IMR-90 (cell line): ENCODE results near the gene PZP. TPM values are rescaled to one million over a fixed set of nuclear protein-coding genes. Genes with fewer than 3 reads are reported as not detected.

Source experiments
- ATAC-seq: fragments of 200-7000 bp; cut with Tn5 transposase; 2 replicates; pipeline ENCODE4 v1.9.1; 2020; ENCODE audit warnings: low read depth, mild to moderate bottlenecking, moderate library complexity
- BruUV-seq: library from RNA; stranded (reverse); fragments of 400-500 nt; replicated peaks from 2 replicates; lab custom pipeline; 2021; lab: Mats Ljungman, UMichigan
- CTCF ChIA-PET: fragments of 300-600 bp; formaldehyde crosslinking; extraction: SDS; loops from one replicate; lab custom pipeline; 2021; ENCODE audit warnings: antibody characterized with exemption; lab: Yijun Ruan, JAX
- POLR2A ChIA-PET: fragments of 300-600 bp; sonication (Branson Sonifier 250); formaldehyde crosslinking; loops from one replicate; lab custom pipeline; 2022; ENCODE audit warnings: antibody characterized with exemption; ENCODE audit not compliant: unreplicated experiment; lab: Charles Lee
- DNase-seq: peaks from one replicate; pipeline ENCODE4 v3.0.0; 2013
- H2AFZ ChIP-seq: replicated peaks from 2 replicates; pipeline ENCODE3; 2013; ENCODE audit warnings: low read length, mild to moderate bottlenecking; ENCODE audit not compliant: poor library complexity
- H2AK5ac ChIP-seq: 2 replicates; pipeline ENCODE4 v1.6.1; 2013; ENCODE audit warnings: low read depth, low read length, inconsistent platforms
- H2AK9ac ChIP-seq: replicated peaks from 2 replicates; pipeline ENCODE3; 2013; ENCODE audit warnings: mild to moderate bottlenecking, low read depth, low read length, moderate library complexity; ENCODE audit not compliant: poor library complexity
- H2BK120ac ChIP-seq: 2 replicates; pipeline ENCODE4 v1.6.1; 2013; ENCODE audit warnings: low read depth, low read length, inconsistent platforms
- H2BK15ac ChIP-seq: 3 replicates; pipeline ENCODE4 v1.6.1; 2013; ENCODE audit warnings: low read depth, low read length, inconsistent platforms
- H2BK20ac ChIP-seq: 2 replicates; pipeline ENCODE4 v1.6.1; 2013; ENCODE audit warnings: low read depth, mild to moderate bottlenecking, inconsistent platforms, low read length, moderate library complexity
- H2BK5ac ChIP-seq: 2 replicates; pipeline ENCODE4 v1.6.1; 2013; ENCODE audit warnings: mild to moderate bottlenecking, low read depth, low read length, inconsistent platforms; ENCODE audit not compliant: poor library complexity, severe bottlenecking
- H3K14ac ChIP-seq: replicated peaks from 2 replicates; pipeline ENCODE4 v1.6.1; 2013; ENCODE audit warnings: low read depth, low read length, inconsistent platforms
- H3K18ac ChIP-seq: 2 replicates; pipeline ENCODE4 v1.6.1; 2013; ENCODE audit warnings: low read depth, low read length, control low read depth
- H3K23ac ChIP-seq: 2 replicates; pipeline ENCODE4 v1.6.1; 2013; ENCODE audit warnings: low read depth, low read length, inconsistent platforms
- H3K27ac ChIP-seq: 2 replicates; pipeline ENCODE4 v1.5.1; 2013; ENCODE audit warnings: mild to moderate bottlenecking, control low read depth, low read length; ENCODE audit not compliant: insufficient read depth
- H3K27me3 ChIP-seq: 2 replicates; pipeline ENCODE4 v1.6.1; 2013; ENCODE audit warnings: low read length; ENCODE audit not compliant: control insufficient read depth, insufficient read depth
- H3K36me3 ChIP-seq: 2 replicates; pipeline ENCODE4 v1.6.1; 2013; ENCODE audit warnings: low read length, mixed read lengths; ENCODE audit not compliant: control insufficient read depth, insufficient read depth
- H3K4ac ChIP-seq: 2 replicates; pipeline ENCODE4 v1.6.1; 2013; ENCODE audit warnings: low read depth, low read length, inconsistent platforms
- H3K4me1 ChIP-seq: 2 replicates; pipeline ENCODE4 v1.6.1; 2013; ENCODE audit warnings: low read length, mixed read lengths; ENCODE audit not compliant: control insufficient read depth, insufficient read depth
- H3K4me2 ChIP-seq: 2 replicates; pipeline ENCODE4 v1.6.1; 2013; ENCODE audit warnings: low read depth, mild to moderate bottlenecking, control low read depth, low read length, moderate library complexity
- H3K4me3 ChIP-seq: 2 replicates; pipeline ENCODE4 v1.5.1; 2013; ENCODE audit warnings: low read depth, mild to moderate bottlenecking, control low read depth, low read length, moderate library complexity; ENCODE audit not compliant: insufficient read depth
- H3K56ac ChIP-seq: 2 replicates; pipeline ENCODE4 v1.6.1; 2013; ENCODE audit warnings: low read length, inconsistent platforms; ENCODE audit not compliant: insufficient read depth; ENCODE audit errors: extremely low read depth
- H3K79me1 ChIP-seq, 2 experiments: 2 replicates each; pipeline ENCODE4 v1.6.1; 2013; ENCODE audit warnings: low read length in 2 of 2, inconsistent platforms in 1 of 2, low read depth in 1 of 2
- H3K9ac ChIP-seq: 2 replicates; pipeline ENCODE4 v1.6.1; 2013; ENCODE audit warnings: low read depth, low read length, control low read depth
- H3K9me1 ChIP-seq: 2 replicates; pipeline ENCODE4 v1.6.1; 2013; ENCODE audit warnings: low read length, inconsistent platforms; ENCODE audit not compliant: insufficient read depth
- H3K9me3 ChIP-seq: 2 replicates; pipeline ENCODE4 v1.6.1; 2013; ENCODE audit warnings: low read length; ENCODE audit not compliant: control insufficient read depth, insufficient read depth
- H4K20me1 ChIP-seq: 2 replicates; pipeline ENCODE4 v1.6.1; 2013; ENCODE audit warnings: low read length, inconsistent platforms; ENCODE audit not compliant: insufficient read depth
- H4K5ac ChIP-seq: 2 replicates; pipeline ENCODE4 v1.6.1; 2013; ENCODE audit warnings: mild to moderate bottlenecking, low read depth, low read length, control low read depth
- H4K8ac ChIP-seq, 2 experiments: 2 replicates each; pipeline ENCODE4 v1.6.1; 2013; ENCODE audit warnings: low read depth in 2 of 2, low read length in 2 of 2, control low read depth in 1 of 2, inconsistent platforms in 1 of 2
- H4K91ac ChIP-seq: 2 replicates; pipeline ENCODE4 v1.6.1; 2013; ENCODE audit warnings: low read depth, low read length, inconsistent platforms; ENCODE audit not compliant: insufficient read depth
- BHLHE40 ChIP-seq: fragments of 150-350 bp; IDR thresholded peaks from 2 replicates; pipeline ENCODE4 v1.6.1; 2016; ENCODE audit warnings: mild to moderate bottlenecking, low read depth, low read length
- CEBPB ChIP-seq: IDR thresholded peaks from 2 replicates; pipeline ENCODE4 v1.6.1; 2012; ENCODE audit warnings: low read depth, low read length, improper control_type of control experiment
- FOS ChIP-seq: fragments of 150-350 bp; IDR thresholded peaks from 2 replicates; pipeline ENCODE4 v1.6.1; 2016; ENCODE audit warnings: low read depth, low read length
- MAZ ChIP-seq: IDR thresholded peaks from 2 replicates; pipeline ENCODE4 v1.6.1; 2012; ENCODE audit warnings: low read depth, mild to moderate bottlenecking, low read length, improper control_type of control experiment, moderate library complexity, borderline replicate concordance
- NFE2L2 ChIP-seq: fragments of 150-350 bp; IDR thresholded peaks from 2 replicates; pipeline ENCODE4 v1.6.1; 2016; ENCODE audit warnings: low read depth, mild to moderate bottlenecking, low read length
- POLR2A ChIP-seq: IDR thresholded peaks from 2 replicates; pipeline ENCODE4 v1.6.1; 2012; ENCODE audit warnings: mild to moderate bottlenecking, low read depth, low read length
- RAD21 ChIP-seq: IDR thresholded peaks from 2 replicates; pipeline ENCODE4 v1.6.1; 2012; ENCODE audit warnings: low read length, improper control_type of control experiment
- RCOR1 ChIP-seq: IDR thresholded peaks from 2 replicates; pipeline ENCODE4 v1.6.1; 2012; ENCODE audit warnings: mild to moderate bottlenecking, low read length, improper control_type of control experiment; ENCODE audit not compliant: insufficient replicate concordance
- RFX5 ChIP-seq: IDR thresholded peaks from 2 replicates; pipeline ENCODE4 v1.8.0; 2012; ENCODE audit warnings: low read depth, mild to moderate bottlenecking, low read length, moderate library complexity
- SMC3 ChIP-seq: fragments of 150-350 bp; IDR thresholded peaks from 2 replicates; pipeline ENCODE4 v1.6.1; 2016; ENCODE audit warnings: low read depth, mild to moderate bottlenecking, antibody characterized with exemption, low read length, moderate library complexity
- WGBS, 2 experiments: methylation state at CpG; one replicate each; pipeline versions ENCODE4 v1.1.5 to v1.1.7; 2013; ENCODE audit warnings: missing lambda C conversion rate in 2 of 2; ENCODE audit not compliant: insufficient read length in 1 of 2; ENCODE audit errors: extremely low coverage in 2 of 2; 5-methylcytosine and 5-hydroxymethylcytosine counted together
- dilution Hi-C: fragments of 300-500 bp; cut with HindIII; formaldehyde crosslinking; loops from one replicate; pipeline ENCODE4 v1.14.3; 2018; ENCODE audit warnings: low sequenced_read_pairs; ENCODE audit not compliant: unreplicated experiment
- in situ Hi-C: fragments of 300-500 bp; cut with MboI; formaldehyde crosslinking; loops from 3 replicates; pipeline ENCODE4 v1.14.3; 2019; ENCODE audit warnings: low sequenced_read_pairs, inconsistent platforms, mixed read lengths
- intact Hi-C: fragments of 100-400 bp; cut with micrococcal nuclease; formaldehyde crosslinking; loops from 2 replicates; pipeline ENCODE4 v1.10.0; 2022
- polyA plus RNA-seq, 3 experiments: library from polyadenylated mRNA; depleted of rRNA; stranded (reverse); fragments of >200 nt; gene quantifications; 2 replicates each; pipeline ENCODE4 v1.2.3, GENCODE V29; 2012; ENCODE audit warnings: low replicate concordance in 1 of 3
- total RNA-seq: library from RNA; depleted of rRNA; stranded (reverse); fragments of >200 nt; gene quantifications from 2 replicates; pipeline ENCODE4 v1.2.3, GENCODE V29; 2012
- TF ChIP-seq, protein P1 (sequence below): fragments of 150-350 bp; IDR thresholded peaks from 2 replicates; pipeline ENCODE4 v1.6.1; 2016; ENCODE audit warnings: low read depth, mild to moderate bottlenecking, low read length, moderate library complexity, borderline replicate concordance
- TF ChIP-seq, protein P2 (sequence below): fragments of 150-350 bp; IDR thresholded peaks from 2 replicates; pipeline ENCODE4 v1.6.1; 2017; ENCODE audit warnings: mild to moderate bottlenecking, antibody characterized with exemption, low read length, low read depth
- TF ChIP-seq, protein P3 (sequence below): conservative IDR thresholded peaks from 2 replicates; pipeline ENCODE4 v1.5.1; 2012; ENCODE audit warnings: mild to moderate bottlenecking, low read depth, low read length, improper control_type of control experiment

PZP gene
- total and polyA plus RNA-seq, 2 of the 4 experiments (the other 2 are of a cell fraction) = not detected

DNA sequence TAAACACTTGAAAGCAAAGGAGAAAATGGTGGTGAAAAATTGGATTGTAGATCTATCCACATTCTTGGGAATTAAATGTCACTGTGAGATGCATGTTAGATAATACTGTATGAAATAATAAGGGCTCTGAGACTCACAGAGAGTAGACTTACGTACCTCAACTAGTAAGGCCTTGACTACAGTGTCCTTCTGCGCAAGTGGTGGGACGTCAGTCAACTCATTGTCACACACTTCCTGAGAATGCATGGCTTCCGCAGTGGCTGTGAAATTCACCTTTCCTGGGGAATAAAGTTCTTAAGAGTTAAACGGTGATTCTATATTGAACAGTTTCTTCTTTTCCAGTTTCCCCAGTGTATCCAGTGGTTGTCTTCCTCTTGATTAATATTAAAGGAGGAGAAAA is 32.6 kb upstream of the PZP start:
- Histone ChIP-seq H3K18ac (no peak overlapping the region), H3K14ac (no peak overlapping the region), H2AK5ac (no peak overlapping the region), H4K20me1 (no peaks in the 10 kb centered on the region), H2BK5ac (no peak overlapping the region), H3K36me3 (no peaks in the 10 kb centered on the region), H4K91ac (no peak overlapping the region), H4K5ac (no peak overlapping the region), H3K27ac (no peak overlapping the region), H3K56ac (no peak overlapping the region), H3K79me1 (no peaks in the 10 kb centered on the region), H3K4me2 (no peak overlapping the region), H3K27me3 (peaks cover 6% of the 10 kb centered on the region), H2AK9ac (no peak overlapping the region), H3K9me3 (no peaks in the 10 kb centered on the region), H2BK20ac (no peak overlapping the region), H4K8ac (no peak overlapping the region), H2BK15ac (no peak overlapping the region), H3K4me3 (no peak overlapping the region), H2BK120ac (no peak overlapping the region), H3K9ac (no peak overlapping the region), H3K23ac (no peak overlapping the region), H2AFZ (no peak overlapping the region), H3K4me1 (no peaks in the 10 kb centered on the region), H3K4ac (no peak overlapping the region), H3K9me1 (no peaks in the 10 kb centered on the region)
- in situ Hi-C loops = no loop called here
- CTCF ChIA-PET = no interaction called here
- intact Hi-C loops = no loop called here
- dilution Hi-C loops = no loop called here
- TF ChIP-seq RAD21 (no peak), CEBPB (no peak), POLR2A (no peak), BHLHE40 (no peak), RCOR1 (no peak), FOS (no peak), MAZ (no peak), RFX5 (no peak), NFE2L2 (no peak), SMC3 (no peak)
- TF ChIP-seq, protein P1, sequence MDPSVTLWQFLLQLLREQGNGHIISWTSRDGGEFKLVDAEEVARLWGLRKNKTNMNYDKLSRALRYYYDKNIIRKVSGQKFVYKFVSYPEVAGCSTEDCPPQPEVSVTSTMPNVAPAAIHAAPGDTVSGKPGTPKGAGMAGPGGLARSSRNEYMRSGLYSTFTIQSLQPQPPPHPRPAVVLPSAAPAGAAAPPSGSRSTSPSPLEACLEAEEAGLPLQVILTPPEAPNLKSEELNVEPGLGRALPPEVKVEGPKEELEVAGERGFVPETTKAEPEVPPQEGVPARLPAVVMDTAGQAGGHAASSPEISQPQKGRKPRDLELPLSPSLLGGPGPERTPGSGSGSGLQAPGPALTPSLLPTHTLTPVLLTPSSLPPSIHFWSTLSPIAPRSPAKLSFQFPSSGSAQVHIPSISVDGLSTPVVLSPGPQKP = no peak
- TF ChIP-seq, protein P2, sequence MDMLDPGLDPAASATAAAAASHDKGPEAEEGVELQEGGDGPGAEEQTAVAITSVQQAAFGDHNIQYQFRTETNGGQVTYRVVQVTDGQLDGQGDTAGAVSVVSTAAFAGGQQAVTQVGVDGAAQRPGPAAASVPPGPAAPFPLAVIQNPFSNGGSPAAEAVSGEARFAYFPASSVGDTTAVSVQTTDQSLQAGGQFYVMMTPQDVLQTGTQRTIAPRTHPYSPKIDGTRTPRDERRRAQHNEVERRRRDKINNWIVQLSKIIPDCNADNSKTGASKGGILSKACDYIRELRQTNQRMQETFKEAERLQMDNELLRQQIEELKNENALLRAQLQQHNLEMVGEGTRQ = no peak
- TF ChIP-seq, protein P3, sequence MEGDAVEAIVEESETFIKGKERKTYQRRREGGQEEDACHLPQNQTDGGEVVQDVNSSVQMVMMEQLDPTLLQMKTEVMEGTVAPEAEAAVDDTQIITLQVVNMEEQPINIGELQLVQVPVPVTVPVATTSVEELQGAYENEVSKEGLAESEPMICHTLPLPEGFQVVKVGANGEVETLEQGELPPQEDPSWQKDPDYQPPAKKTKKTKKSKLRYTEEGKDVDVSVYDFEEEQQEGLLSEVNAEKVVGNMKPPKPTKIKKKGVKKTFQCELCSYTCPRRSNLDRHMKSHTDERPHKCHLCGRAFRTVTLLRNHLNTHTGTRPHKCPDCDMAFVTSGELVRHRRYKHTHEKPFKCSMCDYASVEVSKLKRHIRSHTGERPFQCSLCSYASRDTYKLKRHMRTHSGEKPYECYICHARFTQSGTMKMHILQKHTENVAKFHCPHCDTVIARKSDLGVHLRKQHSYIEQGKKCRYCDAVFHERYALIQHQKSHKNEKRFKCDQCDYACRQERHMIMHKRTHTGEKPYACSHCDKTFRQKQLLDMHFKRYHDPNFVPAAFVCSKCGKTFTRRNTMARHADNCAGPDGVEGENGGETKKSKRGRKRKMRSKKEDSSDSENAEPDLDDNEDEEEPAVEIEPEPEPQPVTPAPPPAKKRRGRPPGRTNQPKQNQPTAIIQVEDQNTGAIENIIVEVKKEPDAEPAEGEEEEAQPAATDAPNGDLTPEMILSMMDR = no peak
- BruUV-seq = no TSS peak
- WGBS, 2 experiments = no CpG with 5 or more reads among the region's 5 CpGs
- no peak for DNase-seq
- ATAC-seq = no peak
- POLR2A ChIA-PET = no interaction called here
